ENCODE results near the gene STRIP1. TPM values are rescaled to one million over a fixed set of nuclear protein-coding genes. Genes with fewer than 3 reads are reported as not detected.

The STRIP1 gene
- total and polyA plus RNA-seq, 4 donors: 5.8 to 22.8 (median 13.2) TPM

- H3K27ac ChIP-seq (ENCODE audit: low read depth in 1 of 2, low read length in 2 of 2): no peak overlapping the region
- no peak overlapping the region for H3K4me3 ChIP-seq (ENCODE audit: low read depth in 1 of 3, low read length in 3 of 3)
- peaks cover 0 to 3% (median 0%) of the 10 kb centered on the region in 4 donors for H3K4me1 ChIP-seq (ENCODE audit: control insufficient read depth in 4 of 4, insufficient read depth in 4 of 4, low read length in 3 of 4)
- DNase-seq (ENCODE audit: low spot score): no peak
- H3K9ac ChIP-seq (ENCODE audit: low read depth in 1 of 2, low read length in 2 of 2): no peak overlapping the region
- no peaks in the 10 kb centered on the region for H3K9me3 ChIP-seq (ENCODE audit: control insufficient read depth in 4 of 4, low read length in 3 of 4)
- WGBS: 86% methylated on average over 11 of the region's 11 CpGs
- no peak for TF ChIP-seq REST (IDR thresholded peaks at IDR 0.05)
- no peak for TF ChIP-seq RXRA (IDR thresholded peaks at IDR 0.05)
- TF ChIP-seq HNF4G (IDR thresholded peaks at IDR 0.05): no peak
- no peak for TF ChIP-seq JUND (IDR thresholded peaks at IDR 0.05)
- no peak for TF ChIP-seq ATF3 (IDR thresholded peaks at IDR 0.05)
- no peak for TF ChIP-seq GABPA (IDR thresholded peaks at IDR 0.05 in 1 of 2, conservative IDR thresholded peaks at IDR 0.05 in 1 of 2)
- TF ChIP-seq FOXA2 (IDR thresholded peaks at IDR 0.05): no peak
- TF ChIP-seq MAX (IDR thresholded peaks at IDR 0.05): no peak
- no peak for TF ChIP-seq FOXA1 (IDR thresholded peaks at IDR 0.05)
- no peaks in the 10 kb centered on the region for H3K27me3 ChIP-seq (ENCODE audit: control insufficient read depth in 4 of 4, insufficient read depth in 4 of 4, low read length in 3 of 4)
- peaks cover 13 to 81% (median 66%) of the 10 kb centered on the region in 4 donors for H3K36me3 ChIP-seq (ENCODE audit: control insufficient read depth in 4 of 4, insufficient read depth in 3 of 4, low read depth in 1 of 4, low read length in 3 of 4)
Observed at GRCh38 chr1:110049801-110050601, 15.6 kb downstream of the STRIP1 start.

- 80% methylated on average over 4 of the region's 4 CpGs for WGBS
- H3K4me1 ChIP-seq (ENCODE audit: control insufficient read depth in 4 of 4, insufficient read depth in 4 of 4, low read length in 3 of 4): peaks cover 0 to 3% (median 1%) of the 10 kb centered on the region in 4 donors
- TF ChIP-seq GABPA (IDR thresholded peaks at IDR 0.05 in 1 of 2, conservative IDR thresholded peaks at IDR 0.05 in 1 of 2) (no peak), EGR1 (IDR thresholded peaks at IDR 0.05; ENCODE audit: low read depth in 2 of 2) (no peak), ATF3 (IDR thresholded peaks at IDR 0.05) (no peak), RXRA (IDR thresholded peaks at IDR 0.05) (no peak), ZBTB33 (IDR thresholded peaks at IDR 0.05) (no peak), NR2F2 (IDR thresholded peaks at IDR 0.05) (no peak), FOXA2 (IDR thresholded peaks at IDR 0.05) (no peak), REST (IDR thresholded peaks at IDR 0.05) (no peak)
- DNase-seq (ENCODE audit: low spot score): no peak
- H3K9me3 ChIP-seq (ENCODE audit: control insufficient read depth in 4 of 4, low read length in 3 of 4): no peaks in the 10 kb centered on the region
- no peak overlapping the region for H3K4me3 ChIP-seq (ENCODE audit: low read depth in 1 of 3, low read length in 3 of 3)
- H3K27ac ChIP-seq (ENCODE audit: low read depth in 1 of 2, low read length in 2 of 2): no peak overlapping the region
- no peaks in the 10 kb centered on the region for H3K27me3 ChIP-seq (ENCODE audit: control insufficient read depth in 4 of 4, insufficient read depth in 4 of 4, low read length in 3 of 4)
- H3K36me3 ChIP-seq (ENCODE audit: control insufficient read depth in 4 of 4, insufficient read depth in 3 of 4, low read depth in 1 of 4, low read length in 3 of 4): peaks cover 16 to 79% (median 68%) of the 10 kb centered on the region in 4 donors
- no peak overlapping the region for H3K9ac ChIP-seq (ENCODE audit: low read depth in 1 of 2, low read length in 2 of 2)
Observed at GRCh38 chr1:110050602-110051261, 16.3 kb downstream of the STRIP1 start.
